Fibroblast of skin of scalp (primary cell): ENCODE results near the gene GDPD3.

ENCODE experiments used
- DNase-seq: peaks from one replicate; pipeline ENCODE4 v3.0.0-alpha.2; 2013

GDPD3 gene

GRCh38 chr16:30077656-30078055, 35.7 kb downstream of the GDPD3 start:
- DNase-seq, result no peak

GRCh38 chr16:30076276-30076791, 37.0 kb downstream of the GDPD3 start:
- no peak for DNase-seq

GRCh38 chr16:30075503-30076275, 37.6 kb downstream of the GDPD3 start, which contains the start of gene PPP4C:
Gene PPP4C, plus strand, starts transcription at chr16:30075994. Its CDS starts 384 bp downstream, at chr16:30076378.
- DNase-seq, result peak; percentile 91

- no peak for DNase-seq
These were observed 42.8 kb downstream of the GDPD3 start for GRCh38 chr16:30070490-30070889.

GRCh38 chr16:30069611-30070462, 43.5 kb downstream of the GDPD3 start:
- no peak for DNase-seq

GRCh38 chr16:30068750-30069610, 44.4 kb downstream of the GDPD3 start:
- DNase-seq, result no peak

GRCh38 chr16:30068333-30068732, 45.0 kb downstream of the GDPD3 start:
- no peak for DNase-seq

- DNase-seq, result no peak
These were observed 45.8 kb downstream of the GDPD3 start for GRCh38 chr16:30067584-30067916.

GRCh38 chr16:30066761-30067583, 46.4 kb downstream of the GDPD3 start:
- DNase-seq, result no peak

GRCh38 chr16:30065943-30066760, 47.2 kb downstream of the GDPD3 start:
- DNase-seq, result peak; percentile 48

- DNase-seq, result peak; percentile 100
These were observed 48.0 kb downstream of the GDPD3 start, which contains the start of gene ALDOA for GRCh38 chr16:30065102-30065942. Gene ALDOA, plus strand, starts transcription at chr16:30065760. Its CDS starts 1,138 bp downstream, at chr16:30066898.

GRCh38 chr16:30064729-30065101, 48.6 kb downstream of the GDPD3 start:
- DNase-seq, result no peak

- DNase-seq, result peak; percentile 52
These were observed 49.2 kb downstream of the GDPD3 start for GRCh38 chr16:30063893-30064728.

GRCh38 chr16:30063278-30063892, 50.0 kb downstream of the GDPD3 start:
- DNase-seq, result no peak

- DNase-seq, result no peak
These were observed 52.3 kb downstream of the GDPD3 start for GRCh38 chr16:30060836-30061554.

- DNase-seq, result no peak
These were observed 53.0 kb downstream of the GDPD3 start for GRCh38 chr16:30060346-30060745.

GRCh38 chr16:30054959-30055553, 58.3 kb downstream of the GDPD3 start:
- no peak for DNase-seq
